HepG2 (cell line): ENCODE measurements around the gene LUZP1. TPM values are rescaled to one million over a fixed set of nuclear protein-coding genes. Genes with fewer than 3 reads are reported as not detected.

Experiments
- ATAC-seq: fragments of 200-7000 bp; cut with Tn5 transposase; 3 replicates; pipeline ENCODE4 v1.9.1; 2020; ENCODE audit warnings: mild to moderate bottlenecking, moderate library complexity
- BruUV-seq: library from RNA; stranded (reverse); fragments of 400-500 nt; replicated peaks from 2 replicates; lab custom pipeline; 2021; lab: Mats Ljungman, UMichigan
- CTCF ChIA-PET: fragments of 300-600 bp; formaldehyde crosslinking; extraction: SDS; loops from one replicate; lab custom pipeline; 2021; ENCODE audit warnings: low total read pairs, inconsistent platforms, low intra/inter-chr PET ratio; lab: Yijun Ruan, JAX
- POLR2A ChIA-PET: fragments of 350-600 bp; sonication (Branson Sonifier 250); formaldehyde crosslinking; loops from one replicate; lab custom pipeline; 2020; ENCODE audit warnings: antibody characterized with exemption, inconsistent platforms; lab: Yijun Ruan, JAX
- DNase-seq: peaks from one replicate; pipeline ENCODE4 v3.0.0-alpha.2; 2015; ENCODE audit warnings: low spot score
- FAIRE-seq: peaks from 3 replicates; lab custom pipeline; 2011; peaks lifted over from hg19 to GRCh38; lab: Jason Lieb, UNC
- H2AFZ ChIP-seq: one replicate; pipeline ENCODE4 v1.6.1; 2011; ENCODE audit warnings: low read length, inconsistent platforms
- H3K27ac ChIP-seq: fragments of 300-600 bp; 3 replicates; pipeline ENCODE4 v1.8.0; 2011; ENCODE audit warnings: mixed run types, mild to moderate bottlenecking, mixed read lengths, low read length, inconsistent platforms; ENCODE audit not compliant: insufficient read depth; ENCODE audit errors: extremely low read length
- H3K27me3 ChIP-seq, 2 experiments: fragments of 200-600 bp in 1 of 2; 2 replicates in 1 of 2; 3 replicates in 1 of 2; pipeline versions ENCODE4 v1.6.0 to v1.8.0; 2011; ENCODE audit warnings: low read length in 2 of 2, mild to moderate bottlenecking in 2 of 2, moderate library complexity in 2 of 2, inconsistent platforms in 1 of 2; ENCODE audit not compliant: insufficient read depth in 2 of 2, control insufficient read depth in 1 of 2
- H3K36me3 ChIP-seq, 2 experiments: fragments of 200-600 bp in 1 of 2; replicated peaks in 1 of 2; 2 replicates in 1 of 2; 3 replicates in 1 of 2; pipeline versions ENCODE4 v1.5.1 to v1.8.0; 2011; ENCODE audit warnings: low read length in 2 of 2, inconsistent platforms in 1 of 2; ENCODE audit not compliant: insufficient read depth in 2 of 2, control insufficient read depth in 1 of 2
- H3K4me1 ChIP-seq: 2 replicates; pipeline ENCODE4 v1.5.1; 2012; ENCODE audit warnings: low read length, inconsistent platforms; ENCODE audit not compliant: insufficient read depth
- H3K4me2 ChIP-seq: 2 replicates; pipeline ENCODE4 v1.6.0; 2011; ENCODE audit warnings: low read depth, low read length, inconsistent platforms
- H3K4me3 ChIP-seq, 3 experiments: fragments of 200-600 bp in 1 of 3; sonication (generic), shearing (Covaris generic) in 1 of 3; replicated peaks in 1 of 3; 2 replicates each; pipeline ENCODE4 v1.5.1; 2011 to 2016; ENCODE audit warnings: low read length in 3 of 3, inconsistent platforms in 2 of 3, low read depth in 2 of 3, mild to moderate bottlenecking in 2 of 3, control low read depth in 1 of 3, mixed read lengths in 1 of 3; ENCODE audit not compliant: insufficient read depth in 1 of 3
- H3K79me2 ChIP-seq: one replicate; pipeline ENCODE4 v1.6.1; 2011; ENCODE audit warnings: low read length, inconsistent platforms; ENCODE audit not compliant: insufficient read depth
- H3K9ac ChIP-seq: 2 replicates; pipeline ENCODE4 v1.6.0; 2011; ENCODE audit warnings: mild to moderate bottlenecking, low read depth, low read length, inconsistent platforms; ENCODE audit not compliant: insufficient read depth
- H3K9me3 ChIP-seq: 2 replicates; pipeline ENCODE4 v1.5.1; 2012; ENCODE audit warnings: mild to moderate bottlenecking, low read length
- H4K20me1 ChIP-seq: 2 replicates; pipeline ENCODE4 v1.6.0; 2011; ENCODE audit warnings: inconsistent platforms, mild to moderate bottlenecking, low read length, moderate library complexity; ENCODE audit not compliant: insufficient read depth
- CEBPG ChIP-seq: IDR thresholded peaks from 2 replicates; pipeline ENCODE4 v1.6.1; 2016
- EEA1 ChIP-seq: sonication (generic); formaldehyde crosslinking; IDR thresholded peaks from 2 replicates; pipeline ENCODE4 v1.5.1; 2020; ENCODE audit warnings: mild to moderate bottlenecking, missing genetic modification reagents, borderline replicate concordance
- ISL2 ChIP-seq: sonication (generic); formaldehyde crosslinking; IDR thresholded peaks from 2 replicates; pipeline ENCODE4 v1.5.0; 2020; ENCODE audit warnings: missing genetic modification reagents
- JUN ChIP-seq: sonication (generic); formaldehyde crosslinking; IDR thresholded peaks from 2 replicates; pipeline ENCODE4 v1.4.0; 2020; ENCODE audit warnings: mild to moderate bottlenecking, missing genetic modification reagents
- MAFG ChIP-seq: sonication (generic); formaldehyde crosslinking; IDR thresholded peaks from 2 replicates; pipeline ENCODE4 v1.5.1; 2020; ENCODE audit warnings: mild to moderate bottlenecking, missing genetic modification reagents
- RBFOX2 ChIP-seq: fragments of 200-400 bp; formaldehyde crosslinking; IDR thresholded peaks from 2 replicates; pipeline ENCODE4 v1.6.1; 2017; ENCODE audit warnings: low read depth, mild to moderate bottlenecking, low read length
- SP140L ChIP-seq: sonication (generic); formaldehyde crosslinking; IDR thresholded peaks from 2 replicates; pipeline ENCODE4 v1.4.0; 2020; ENCODE audit warnings: missing genetic modification reagents, borderline replicate concordance
- SP4 ChIP-seq: sonication (generic); formaldehyde crosslinking; IDR thresholded peaks from 2 replicates; pipeline ENCODE4 v1.8.1; 2023; ENCODE audit warnings: mild to moderate bottlenecking, missing genetic modification reagents
- SPEN ChIP-seq: sonication (generic); formaldehyde crosslinking; IDR thresholded peaks from 2 replicates; pipeline ENCODE4 v1.5.1; 2020; ENCODE audit warnings: low read depth, mild to moderate bottlenecking, missing genetic modification reagents
- THAP8 ChIP-seq: sonication (generic); formaldehyde crosslinking; IDR thresholded peaks from 2 replicates; pipeline ENCODE4 v1.5.1; 2020; ENCODE audit warnings: missing genetic modification reagents, mild to moderate bottlenecking, borderline replicate concordance
- ZBTB33 ChIP-seq: sonication (generic); formaldehyde crosslinking; IDR thresholded peaks from 2 replicates; pipeline ENCODE4 v1.4.0; 2020; ENCODE audit warnings: missing genetic modification reagents
- ZFP36L1 ChIP-seq: sonication (generic); formaldehyde crosslinking; IDR thresholded peaks from 2 replicates; pipeline ENCODE4 v1.8.0; 2022; ENCODE audit warnings: mild to moderate bottlenecking, missing genetic modification reagents, moderate library complexity
- ZNF12 ChIP-seq: sonication (generic); formaldehyde crosslinking; IDR thresholded peaks from 2 replicates; pipeline ENCODE4 v1.5.0; 2020; ENCODE audit warnings: missing genetic modification reagents
- ZNF136 ChIP-seq: sonication (generic); formaldehyde crosslinking; IDR thresholded peaks from 2 replicates; pipeline ENCODE4 v1.8.1; 2022; ENCODE audit warnings: low read depth, mild to moderate bottlenecking, moderate library complexity, missing genetic modification reagents
- ZNF143 ChIP-seq: sonication (generic); formaldehyde crosslinking; IDR thresholded peaks from 2 replicates; pipeline ENCODE4 v1.4.0; 2020; ENCODE audit warnings: missing genetic modification reagents
- ZNF556 ChIP-seq: sonication (generic); formaldehyde crosslinking; IDR thresholded peaks from 2 replicates; pipeline ENCODE4 v1.4.0; 2020; ENCODE audit warnings: mild to moderate bottlenecking, missing genetic modification reagents, borderline replicate concordance
- ZNF678 ChIP-seq: sonication (generic); formaldehyde crosslinking; IDR thresholded peaks from 2 replicates; pipeline ENCODE4 v1.4.0; 2020; ENCODE audit warnings: mild to moderate bottlenecking, missing genetic modification reagents
- WGBS: methylation state at CpG from one replicate; pipeline ENCODE4 v1.1.6; 2017; ENCODE audit warnings: low lambda C conversion rate; 5-methylcytosine and 5-hydroxymethylcytosine counted together
- in situ Hi-C: cut with HindIII; loops from 2 replicates; pipeline ENCODE4 v1.10.0; 2017; ENCODE audit warnings: low pct_unique_long_range_greater_than_20kb; ENCODE audit not compliant: extremely low pct_ligation_motif_present
- intact Hi-C: fragments of 100-400 bp; cut with micrococcal nuclease; formaldehyde crosslinking; loops from one replicate; pipeline ENCODE4 v1.10.0; 2022; ENCODE audit not compliant: unreplicated experiment
- polyA plus RNA-seq, 8 experiments: library from polyadenylated mRNA; depleted of rRNA in 3 of 8; stranded (reverse) in 7 of 8; unstranded in 1 of 8; fragments of >200 nt; fragmentation: Illumina TruSeq in 4 of 8; extraction: Trizol in 4 of 8; gene quantifications; 2 replicates each; pipeline versions ENCODE4 v1.2.1 to v1.2.3, GENCODE V29; 2011 to 2016; ENCODE audit warnings: low read depth in 4 of 8, missing spikeins in 1 of 8, mixed read lengths in 1 of 8; ENCODE audit not compliant: insufficient read depth in 1 of 8
- total RNA-seq, 5 experiments: library from RNA; depleted of rRNA; stranded (reverse); fragments of >200 nt; fragmentation: Illumina TruSeq; extraction: Trizol; gene quantifications; 2 replicates each; pipeline ENCODE4 v1.2.3, GENCODE V29; 2016; ENCODE audit warnings: low read depth in 1 of 5

The LUZP1 gene
- total and polyA plus RNA-seq, 2 of the 13 experiments (the other 11 are each of a cell fraction or from before 2014, with no cell fraction given), result 6.9 to 12.7 TPM

GRCh38 chr1:23039308-23039826 lies 129.3 kb downstream of the LUZP1 start:
- peaks cover 39% of the 10 kb centered on the region for H4K20me1 ChIP-seq
- H3K79me2 ChIP-seq, result peaks cover 91% of the 10 kb centered on the region
- H3K4me2 ChIP-seq, result no peak overlapping the region
- no peak overlapping the region for H3K9ac ChIP-seq
- ChIA-PET CTCF (no interaction called here), POLR2A (no interaction called here)
- intact Hi-C loops (no loop called here), in situ Hi-C loops (no loop called here)
- DNase-seq (no peak), ATAC-seq (no peak), FAIRE-seq (no peak)
- no peaks in the 10 kb centered on the region for H3K9me3 ChIP-seq
- peaks cover 3 to 16% of the 10 kb centered on the region in 2 experiments; a peak in 4 of 5 replicates for H3K36me3 ChIP-seq
- BruUV-seq, result no TSS peak
- H3K4me3 ChIP-seq, result no peak overlapping the region
- TF ChIP-seq ZFP36L1 (CRISPR knock-in tag) (no peak), SP4 (CRISPR knock-in tag) (no peak), ISL2 (CRISPR knock-in tag) (no peak), SP140L (CRISPR knock-in tag) (no peak), ZBTB33 (no peak), EEA1 (CRISPR knock-in tag) (no peak), SPEN (CRISPR knock-in tag) (no peak), THAP8 (CRISPR knock-in tag) (no peak), MAFG (CRISPR knock-in tag) (no peak), JUN (CRISPR knock-in tag) (no peak), ZNF143 (CRISPR knock-in tag) (no peak), ZNF12 (CRISPR knock-in tag) (no peak), ZNF556 (CRISPR knock-in tag) (no peak), ZNF136 (CRISPR knock-in tag) (no peak), RBFOX2 (no peak), CEBPG (no peak), ZNF678 (CRISPR knock-in tag) (no peak)
- no peak overlapping the region for H2AFZ ChIP-seq
- H3K27ac ChIP-seq, result no peak overlapping the region
- WGBS, result 91% methylated on average over 7 of the region's 7 CpGs
- peaks cover 33% of the 10 kb centered on the region for H3K4me1 ChIP-seq
- no peaks in the 10 kb centered on the region for H3K27me3 ChIP-seq
